GM23248 (cell line): ENCODE measurements around the gene RAI14. TPM values are rescaled to one million over a fixed set of nuclear protein-coding genes. Genes with fewer than 3 reads are reported as not detected.
A peak's percentile ranks its signal among the peaks of the same experiment; 100 is the strongest.

Source experiments
- DNase-seq: peaks from one replicate; pipeline ENCODE4 v3.0.0-alpha.2; 2015
- H2AFZ ChIP-seq: fragments of 200-600 bp; sonication (generic); 2 replicates; pipeline ENCODE4 v1.6.1; 2016; ENCODE audit warnings: antibody characterized with exemption
- H3F3A ChIP-seq: fragments of 200-600 bp; sonication (generic); 2 replicates; pipeline ENCODE4 v1.6.1; 2016; ENCODE audit warnings: mild to moderate bottlenecking, antibody characterized with exemption, mixed run types; ENCODE audit not compliant: insufficient read depth
- H3K27ac ChIP-seq: fragments of 200-600 bp; sonication (generic); 2 replicates; pipeline ENCODE4 v1.5.1; 2016; ENCODE audit warnings: mild to moderate bottlenecking
- H3K27me3 ChIP-seq: fragments of 200-600 bp; sonication (generic); replicated peaks from 2 replicates; pipeline ENCODE4 v1.6.1; 2016; ENCODE audit warnings: mild to moderate bottlenecking; ENCODE audit not compliant: insufficient read depth
- H3K36me3 ChIP-seq: fragments of 200-600 bp; sonication (generic); 2 replicates; pipeline ENCODE4 v1.6.1; 2016; ENCODE audit warnings: low read depth, mild to moderate bottlenecking
- H3K4me1 ChIP-seq: fragments of 200-600 bp; sonication (generic); 2 replicates; pipeline ENCODE4 v1.6.1; 2016; ENCODE audit warnings: mild to moderate bottlenecking; ENCODE audit not compliant: insufficient read depth
- H3K4me2 ChIP-seq: fragments of 200-600 bp; sonication (generic); one replicate; pipeline ENCODE4 v1.6.1; 2016; ENCODE audit warnings: mild to moderate bottlenecking; ENCODE audit not compliant: unreplicated experiment
- H3K4me3 ChIP-seq: fragments of 200-600 bp; sonication (generic); 2 replicates; pipeline ENCODE4 v1.5.1; 2016; ENCODE audit warnings: mild to moderate bottlenecking
- H3K79me2 ChIP-seq: fragments of 200-600 bp; sonication (generic); 2 replicates; pipeline ENCODE4 v1.6.1; 2016; ENCODE audit warnings: mild to moderate bottlenecking; ENCODE audit not compliant: insufficient read depth
- H3K9ac ChIP-seq: fragments of 200-600 bp; sonication (generic); 2 replicates; pipeline ENCODE4 v1.6.1; 2016; ENCODE audit warnings: mild to moderate bottlenecking
- H3K9me2 ChIP-seq: fragments of 200-600 bp; sonication (generic); 2 replicates; pipeline ENCODE4 v1.6.1; 2016; ENCODE audit warnings: mixed run types, mild to moderate bottlenecking, moderate library complexity; ENCODE audit not compliant: insufficient read depth
- H3K9me3 ChIP-seq: fragments of 200-600 bp; sonication (generic); one replicate; pipeline ENCODE4 v1.6.1; 2017; ENCODE audit warnings: low read depth
- H4K20me1 ChIP-seq: fragments of 200-600 bp; sonication (generic); 2 replicates; pipeline ENCODE4 v1.6.0; 2016; ENCODE audit not compliant: insufficient read depth
- EZH2 ChIP-seq: fragments of 200-600 bp; sonication (generic); IDR thresholded peaks from 2 replicates; pipeline ENCODE4 v1.6.1; 2018; ENCODE audit warnings: antibody characterized with exemption, mild to moderate bottlenecking; ENCODE audit not compliant: insufficient read depth, poor library complexity, severe bottlenecking
- EZH2phosphoT487 ChIP-seq: fragments of 200-600 bp; sonication (generic); IDR thresholded peaks from 2 replicates; pipeline ENCODE4 v1.6.1; 2018; ENCODE audit warnings: antibody characterized with exemption, moderate library complexity, mild to moderate bottlenecking, low read depth; ENCODE audit not compliant: insufficient read depth
- WGBS, 2 experiments: methylation state at CpG; one replicate each; pipeline ENCODE4 v1.1.6; 2015 to 2017; ENCODE audit warnings: low lambda C conversion rate in 2 of 2, low coverage in 1 of 2; ENCODE audit errors: missing lambda C conversion rate in 2 of 2; 5-methylcytosine and 5-hydroxymethylcytosine counted together
- in situ Hi-C: fragments of 300-500 bp; cut with MboI; formaldehyde crosslinking; loops from 2 replicates; pipeline ENCODE4 v1.15.0; 2020
- polyA plus RNA-seq: library from polyadenylated mRNA; unstranded; fragments of >200 nt; fragmentation: Nextera tagmentation; extraction: Ambion mirVana; gene quantifications from 2 replicates; pipeline ENCODE4 v1.2.1, GENCODE V29; 2016
- total RNA-seq: library from RNA; depleted of rRNA; stranded (reverse); fragments of >200 nt; shearing (Covaris generic); gene quantifications from 2 replicates; pipeline ENCODE4 v1.2.3, GENCODE V29; 2014

The RAI14 gene
- total and polyA plus RNA-seq, 2 experiments from 2014 or later = 116 to 124 TPM

GRCh38 chr5:34728236-34728635, 72.1 kb downstream of the RAI14 start:
- no peaks in the 10 kb centered on the region for H4K20me1 ChIP-seq
- H3F3A ChIP-seq = no peaks in the 10 kb centered on the region

GRCh38 chr5:34731435-34732232, 75.5 kb downstream of the RAI14 start:
- Histone ChIP-seq H3K27ac (no peak overlapping the region), H3K9me3 (no peaks in the 10 kb centered on the region), H3K36me3 (peaks cover 7% of the 10 kb centered on the region), H3K27me3 (no peaks in the 10 kb centered on the region), H3K9me2 (no peaks in the 10 kb centered on the region), H4K20me1 (0 out of 2 replicates have a peak, but pooled peaks cover 3% of the 10 kb centered on the region), H3K4me3 (no peak overlapping the region), H2AFZ (no peak overlapping the region), H3K9ac (no peak overlapping the region), H3K79me2 (peaks cover 96% of the 10 kb centered on the region), H3K4me1 (peaks cover 25% of the 10 kb centered on the region), H3F3A (peaks cover 21% of the 10 kb centered on the region), H3K4me2 (no peak overlapping the region)
- in situ Hi-C loops = no loop called here
- DNase-seq = no peak
- no peak for TF ChIP-seq EZH2
- no peak for TF ChIP-seq EZH2phosphoT487
- 87 to 91% methylated on average over 6 of the region's 6 CpGs for WGBS, 2 experiments

More at GRCh38 chr5:34728236-34728635, 72.1 kb downstream of the RAI14 start:
- peaks cover 13% of the 10 kb centered on the region for H3K36me3 ChIP-seq
- no peaks in the 10 kb centered on the region for H3K9me3 ChIP-seq
- no peak overlapping the region for H3K4me2 ChIP-seq
- no peaks in the 10 kb centered on the region for H3K9me2 ChIP-seq
- TF ChIP-seq EZH2phosphoT487 = no peak
- no peak for TF ChIP-seq EZH2
- H2AFZ ChIP-seq = no peak overlapping the region
- no peaks in the 10 kb centered on the region for H3K4me1 ChIP-seq
- no peak overlapping the region for H3K27ac ChIP-seq
- no peak overlapping the region for H3K9ac ChIP-seq
- 98 to 100% methylated on average over 4 of the region's 4 CpGs for WGBS, 2 experiments
- H3K79me2 ChIP-seq = peaks cover 100% of the 10 kb centered on the region
- in situ Hi-C loops = no loop called here
- DNase-seq = no peak
- no peak overlapping the region for H3K4me3 ChIP-seq
- H3K27me3 ChIP-seq = no peaks in the 10 kb centered on the region

- Histone ChIP-seq H3K4me1 (peaks cover 39% of the 10 kb centered on the region), H3K9me2 (no peaks in the 10 kb centered on the region), H3K9ac (no peak overlapping the region), H3K9me3 (no peaks in the 10 kb centered on the region), H3K4me3 (no peak overlapping the region), H3K4me2 (no peak overlapping the region), H3K79me2 (peaks cover 96% of the 10 kb centered on the region), H3F3A (peaks cover 38% of the 10 kb centered on the region), H3K36me3 (peaks cover 7% of the 10 kb centered on the region), H3K27ac (peak overlapping the region; percentile 62; the same call in 1 of the 2 replicates), H3K27me3 (no peaks in the 10 kb centered on the region), H2AFZ (no peak overlapping the region), H4K20me1 (0 out of 2 replicates have a peak, but pooled peaks cover 3% of the 10 kb centered on the region)
- no peak for DNase-seq
- TF ChIP-seq EZH2phosphoT487 (no peak), EZH2 (no peak)
- 96 to 98% methylated on average over 3 of the region's 3 CpGs for WGBS, 2 experiments
- in situ Hi-C loops = no loop called here
Observed at GRCh38 chr5:34734326-34734725, 78.2 kb downstream of the RAI14 start.

GRCh38 chr5:34735491-34736426, 79.6 kb downstream of the RAI14 start:
- Histone ChIP-seq H3K4me2 (peak overlapping the region; percentile 71), H3K9me3 (no peaks in the 10 kb centered on the region), H3K27ac (peak overlapping the region; percentile 62), H3F3A (peaks cover 39% of the 10 kb centered on the region), H3K36me3 (peaks cover 7% of the 10 kb centered on the region), H3K9me2 (no peaks in the 10 kb centered on the region), H3K27me3 (no peaks in the 10 kb centered on the region), H3K79me2 (peaks cover 96% of the 10 kb centered on the region), H3K4me3 (peak overlapping the region; percentile 30), H3K4me1 (peaks cover 41% of the 10 kb centered on the region), H4K20me1 (0 out of 2 replicates have a peak, but pooled peaks cover 3% of the 10 kb centered on the region), H2AFZ (no peak overlapping the region), H3K9ac (peak overlapping the region; percentile 40)
- DNase-seq = peak; percentile 82
- 73 to 75% methylated on average over 19 of the region's 19 CpGs for WGBS, 2 experiments
- TF ChIP-seq EZH2 (no peak), EZH2phosphoT487 (no peak)
- in situ Hi-C loops = no loop called here
